Measurements from ENCODE around the gene LILRA6.

- TF ChIP-seq, protein P1, sequence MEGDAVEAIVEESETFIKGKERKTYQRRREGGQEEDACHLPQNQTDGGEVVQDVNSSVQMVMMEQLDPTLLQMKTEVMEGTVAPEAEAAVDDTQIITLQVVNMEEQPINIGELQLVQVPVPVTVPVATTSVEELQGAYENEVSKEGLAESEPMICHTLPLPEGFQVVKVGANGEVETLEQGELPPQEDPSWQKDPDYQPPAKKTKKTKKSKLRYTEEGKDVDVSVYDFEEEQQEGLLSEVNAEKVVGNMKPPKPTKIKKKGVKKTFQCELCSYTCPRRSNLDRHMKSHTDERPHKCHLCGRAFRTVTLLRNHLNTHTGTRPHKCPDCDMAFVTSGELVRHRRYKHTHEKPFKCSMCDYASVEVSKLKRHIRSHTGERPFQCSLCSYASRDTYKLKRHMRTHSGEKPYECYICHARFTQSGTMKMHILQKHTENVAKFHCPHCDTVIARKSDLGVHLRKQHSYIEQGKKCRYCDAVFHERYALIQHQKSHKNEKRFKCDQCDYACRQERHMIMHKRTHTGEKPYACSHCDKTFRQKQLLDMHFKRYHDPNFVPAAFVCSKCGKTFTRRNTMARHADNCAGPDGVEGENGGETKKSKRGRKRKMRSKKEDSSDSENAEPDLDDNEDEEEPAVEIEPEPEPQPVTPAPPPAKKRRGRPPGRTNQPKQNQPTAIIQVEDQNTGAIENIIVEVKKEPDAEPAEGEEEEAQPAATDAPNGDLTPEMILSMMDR (IDR thresholded peaks at IDR 0.05; ENCODE audit: insufficient read depth, low read depth, low read length), result no peak
- no peak for TF ChIP-seq EZH2 (IDR thresholded peaks at IDR 0.05; ENCODE audit: insufficient read depth, low read length)
Measured at GRCh38 chr19:54275951-54276350, 33.4 kb upstream of the LILRA6 start.

Measured in astrocyte (in vitro differentiated cells and primary cell).